WTC11 (cell line): ENCODE results near the gene NHSL2.

ENCODE experiments used
- FOXK1 ChIP-seq: sonication (generic); formaldehyde crosslinking; IDR thresholded peaks from 2 replicates; pipeline ENCODE4 v1.8.0; 2022; ENCODE audit warnings: mild to moderate bottlenecking, moderate library complexity, missing genetic modification reagents
- GABPB1 ChIP-seq: sonication (generic); formaldehyde crosslinking; IDR thresholded peaks from 2 replicates; pipeline ENCODE4 v1.8.1; 2023; ENCODE audit warnings: mild to moderate bottlenecking, missing genetic modification reagents
- NR3C1 ChIP-seq: sonication (generic); formaldehyde crosslinking; conservative IDR thresholded peaks from 2 replicates; pipeline ENCODE4 v1.8.1; 2023; ENCODE audit warnings: low read depth, mild to moderate bottlenecking, missing genetic modification reagents
- RORB ChIP-seq: fragments of 250-450 bp; sonication (Bioruptor Pico); IDR thresholded peaks from 2 replicates; pipeline ENCODE4 v1.9.0; 2021; ENCODE audit warnings: mild to moderate bottlenecking
- TCF7 ChIP-seq: sonication (generic); formaldehyde crosslinking; IDR thresholded peaks from 2 replicates; pipeline ENCODE4 v1.8.0; 2022; ENCODE audit warnings: mild to moderate bottlenecking, low read depth, missing genetic modification reagents, moderate library complexity
- ZBTB21 ChIP-seq: sonication (generic); formaldehyde crosslinking; IDR thresholded peaks from 2 replicates; pipeline ENCODE4 v1.8.1; 2023; ENCODE audit warnings: mild to moderate bottlenecking, missing genetic modification reagents, borderline replicate concordance
- ZNF219 ChIP-seq: sonication (generic); formaldehyde crosslinking; IDR thresholded peaks from 2 replicates; pipeline ENCODE4 v1.8.0; 2023; ENCODE audit warnings: missing genetic modification reagents, mild to moderate bottlenecking, borderline replicate concordance
- ZNF416 ChIP-seq: fragments of 250-450 bp; sonication (Bioruptor Pico); IDR thresholded peaks from 2 replicates; pipeline ENCODE4 v1.9.0; 2021; ENCODE audit warnings: mild to moderate bottlenecking, inconsistent platforms
- TF ChIP-seq, protein P1 (sequence below): fragments of 200-600 bp; IDR thresholded peaks from 2 replicates; pipeline ENCODE4 v1.8.0; 2022; ENCODE audit warnings: antibody characterized with exemption
- TF ChIP-seq, protein P2 (sequence below): sonication (generic); formaldehyde crosslinking; IDR thresholded peaks from 2 replicates; pipeline ENCODE4 v1.8.1; 2023; ENCODE audit warnings: mild to moderate bottlenecking, missing genetic modification reagents, moderate library complexity
- TF ChIP-seq, protein P3 (sequence below): sonication (generic); formaldehyde crosslinking; IDR thresholded peaks from 2 replicates; pipeline ENCODE4 v1.8.1; 2023; ENCODE audit warnings: mild to moderate bottlenecking, missing genetic modification reagents
- TF ChIP-seq, protein P4 (sequence below): sonication (generic); formaldehyde crosslinking; IDR thresholded peaks from 2 replicates; pipeline ENCODE4 v1.8.0; 2022; ENCODE audit warnings: mild to moderate bottlenecking, missing genetic modification reagents
- TF ChIP-seq, protein P5 (sequence below): sonication (generic); formaldehyde crosslinking; IDR thresholded peaks from 2 replicates; pipeline ENCODE4 v1.8.1; 2023; ENCODE audit warnings: mild to moderate bottlenecking, missing genetic modification reagents, moderate library complexity

DNA sequence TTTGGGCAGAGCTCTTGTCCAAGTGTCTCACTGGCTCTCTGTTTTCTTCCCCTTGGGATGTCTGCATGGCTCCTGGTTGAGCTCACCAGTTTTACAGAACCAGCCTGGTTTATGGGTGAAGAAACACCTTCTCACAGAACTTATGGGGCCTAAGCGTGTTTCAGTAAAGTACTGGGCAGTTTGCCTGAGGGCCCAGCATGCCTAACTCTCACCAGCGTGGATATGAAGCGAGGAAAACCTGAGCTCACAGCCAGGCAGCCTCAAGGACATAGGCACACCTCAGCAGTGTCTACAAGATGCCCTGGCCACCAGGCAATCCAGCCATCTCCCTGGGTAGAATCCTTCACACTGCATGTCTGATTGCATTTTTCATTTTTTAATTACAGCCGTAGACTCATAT, 9.2 kb downstream of the NHSL2 start:
- TF ChIP-seq, protein P1, sequence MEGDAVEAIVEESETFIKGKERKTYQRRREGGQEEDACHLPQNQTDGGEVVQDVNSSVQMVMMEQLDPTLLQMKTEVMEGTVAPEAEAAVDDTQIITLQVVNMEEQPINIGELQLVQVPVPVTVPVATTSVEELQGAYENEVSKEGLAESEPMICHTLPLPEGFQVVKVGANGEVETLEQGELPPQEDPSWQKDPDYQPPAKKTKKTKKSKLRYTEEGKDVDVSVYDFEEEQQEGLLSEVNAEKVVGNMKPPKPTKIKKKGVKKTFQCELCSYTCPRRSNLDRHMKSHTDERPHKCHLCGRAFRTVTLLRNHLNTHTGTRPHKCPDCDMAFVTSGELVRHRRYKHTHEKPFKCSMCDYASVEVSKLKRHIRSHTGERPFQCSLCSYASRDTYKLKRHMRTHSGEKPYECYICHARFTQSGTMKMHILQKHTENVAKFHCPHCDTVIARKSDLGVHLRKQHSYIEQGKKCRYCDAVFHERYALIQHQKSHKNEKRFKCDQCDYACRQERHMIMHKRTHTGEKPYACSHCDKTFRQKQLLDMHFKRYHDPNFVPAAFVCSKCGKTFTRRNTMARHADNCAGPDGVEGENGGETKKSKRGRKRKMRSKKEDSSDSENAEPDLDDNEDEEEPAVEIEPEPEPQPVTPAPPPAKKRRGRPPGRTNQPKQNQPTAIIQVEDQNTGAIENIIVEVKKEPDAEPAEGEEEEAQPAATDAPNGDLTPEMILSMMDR = no peak
- TF ChIP-seq, protein P2, sequence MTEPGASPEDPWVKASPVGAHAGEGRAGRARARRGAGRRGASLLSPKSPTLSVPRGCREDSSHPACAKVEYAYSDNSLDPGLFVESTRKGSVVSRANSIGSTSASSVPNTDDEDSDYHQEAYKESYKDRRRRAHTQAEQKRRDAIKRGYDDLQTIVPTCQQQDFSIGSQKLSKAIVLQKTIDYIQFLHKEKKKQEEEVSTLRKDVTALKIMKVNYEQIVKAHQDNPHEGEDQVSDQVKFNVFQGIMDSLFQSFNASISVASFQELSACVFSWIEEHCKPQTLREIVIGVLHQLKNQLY (CRISPR knock-in tag) = no peak
- TF ChIP-seq ZBTB21 (CRISPR knock-in tag) (no peak), TCF7 (no peak), RORB (CRISPR knock-in tag) (no peak), GABPB1 (CRISPR knock-in tag) (no peak), FOXK1 (CRISPR knock-in tag) (no peak), ZNF416 (no peak), ZNF219 (CRISPR knock-in tag) (no peak), NR3C1 (CRISPR knock-in tag) (no peak)
- TF ChIP-seq, protein P3, sequence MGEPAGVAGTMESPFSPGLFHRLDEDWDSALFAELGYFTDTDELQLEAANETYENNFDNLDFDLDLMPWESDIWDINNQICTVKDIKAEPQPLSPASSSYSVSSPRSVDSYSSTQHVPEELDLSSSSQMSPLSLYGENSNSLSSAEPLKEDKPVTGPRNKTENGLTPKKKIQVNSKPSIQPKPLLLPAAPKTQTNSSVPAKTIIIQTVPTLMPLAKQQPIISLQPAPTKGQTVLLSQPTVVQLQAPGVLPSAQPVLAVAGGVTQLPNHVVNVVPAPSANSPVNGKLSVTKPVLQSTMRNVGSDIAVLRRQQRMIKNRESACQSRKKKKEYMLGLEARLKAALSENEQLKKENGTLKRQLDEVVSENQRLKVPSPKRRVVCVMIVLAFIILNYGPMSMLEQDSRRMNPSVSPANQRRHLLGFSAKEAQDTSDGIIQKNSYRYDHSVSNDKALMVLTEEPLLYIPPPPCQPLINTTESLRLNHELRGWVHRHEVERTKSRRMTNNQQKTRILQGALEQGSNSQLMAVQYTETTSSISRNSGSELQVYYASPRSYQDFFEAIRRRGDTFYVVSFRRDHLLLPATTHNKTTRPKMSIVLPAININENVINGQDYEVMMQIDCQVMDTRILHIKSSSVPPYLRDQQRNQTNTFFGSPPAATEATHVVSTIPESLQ = no peak
- TF ChIP-seq, protein P4, sequence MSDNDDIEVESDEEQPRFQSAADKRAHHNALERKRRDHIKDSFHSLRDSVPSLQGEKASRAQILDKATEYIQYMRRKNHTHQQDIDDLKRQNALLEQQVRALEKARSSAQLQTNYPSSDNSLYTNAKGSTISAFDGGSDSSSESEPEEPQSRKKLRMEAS (CRISPR knock-in tag) = no peak
- TF ChIP-seq, protein P5, sequence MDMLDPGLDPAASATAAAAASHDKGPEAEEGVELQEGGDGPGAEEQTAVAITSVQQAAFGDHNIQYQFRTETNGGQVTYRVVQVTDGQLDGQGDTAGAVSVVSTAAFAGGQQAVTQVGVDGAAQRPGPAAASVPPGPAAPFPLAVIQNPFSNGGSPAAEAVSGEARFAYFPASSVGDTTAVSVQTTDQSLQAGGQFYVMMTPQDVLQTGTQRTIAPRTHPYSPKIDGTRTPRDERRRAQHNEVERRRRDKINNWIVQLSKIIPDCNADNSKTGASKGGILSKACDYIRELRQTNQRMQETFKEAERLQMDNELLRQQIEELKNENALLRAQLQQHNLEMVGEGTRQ (CRISPR knock-in tag) = no peak
